NCI-H1436 (cell line): ENCODE data around the gene ACP5.

Source experiments
- DNase-seq: peaks from one replicate; lab custom pipeline; 2025; lab: John Stamatoyannopoulos, UW

ACP5 gene

DNA sequence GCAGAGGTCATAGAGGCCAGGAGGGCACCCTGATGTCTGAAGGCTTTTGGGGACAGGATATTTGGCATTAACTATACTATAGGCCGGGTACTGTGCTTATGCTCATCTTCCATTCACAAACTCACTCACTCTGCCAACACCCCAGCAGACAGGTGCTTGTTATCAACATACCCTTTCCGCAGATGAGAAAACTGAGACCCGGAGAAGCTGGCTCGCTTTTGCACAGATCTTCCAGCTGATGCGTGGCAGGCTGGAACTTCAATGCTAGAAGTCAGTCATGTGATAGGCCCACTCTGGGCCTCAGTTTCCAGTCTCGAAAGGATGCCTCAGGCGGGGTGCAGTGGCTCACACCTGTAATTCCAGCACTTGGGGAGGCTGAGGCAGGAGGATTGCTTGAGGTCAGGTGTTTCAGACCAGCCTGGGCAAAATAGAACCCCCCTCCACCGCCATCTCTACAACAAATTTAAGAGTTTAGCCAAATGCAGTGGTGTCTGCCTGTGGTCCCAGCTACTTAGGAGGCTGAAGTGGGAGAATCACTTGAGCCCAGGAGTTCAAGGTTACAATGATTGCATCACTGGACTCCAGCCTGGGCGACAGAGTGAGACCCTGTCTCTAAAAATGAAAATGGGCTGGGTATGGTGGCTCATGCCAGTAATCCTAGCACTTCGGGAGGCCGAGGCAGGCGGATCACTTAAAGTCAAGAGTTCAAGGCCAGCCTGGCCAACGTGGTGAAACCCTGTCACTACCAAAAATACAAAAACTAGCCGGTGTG lies 29.3 kb downstream of the ACP5 start:
- no peak for DNase-seq

DNA sequence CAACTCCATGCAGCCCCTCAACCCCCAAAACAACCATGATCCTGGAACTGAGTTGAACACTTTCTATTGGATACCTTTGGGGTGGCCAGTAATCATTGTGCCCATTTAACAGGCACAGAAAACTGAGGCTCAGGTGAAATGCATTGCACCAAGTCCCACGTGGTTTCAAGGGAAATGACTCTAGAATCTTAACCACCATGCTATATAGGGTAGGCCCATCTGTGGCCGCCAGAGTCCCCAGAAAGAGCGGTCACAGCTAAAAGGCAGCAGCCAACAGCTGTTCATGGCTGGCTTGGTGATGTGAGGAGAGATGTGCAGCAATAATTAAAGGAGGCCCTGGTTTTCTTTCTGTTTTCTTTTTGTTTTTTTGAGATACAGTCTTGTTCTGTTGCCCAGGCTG lies 36.2 kb downstream of the ACP5 start:
- no peak for DNase-seq

DNA sequence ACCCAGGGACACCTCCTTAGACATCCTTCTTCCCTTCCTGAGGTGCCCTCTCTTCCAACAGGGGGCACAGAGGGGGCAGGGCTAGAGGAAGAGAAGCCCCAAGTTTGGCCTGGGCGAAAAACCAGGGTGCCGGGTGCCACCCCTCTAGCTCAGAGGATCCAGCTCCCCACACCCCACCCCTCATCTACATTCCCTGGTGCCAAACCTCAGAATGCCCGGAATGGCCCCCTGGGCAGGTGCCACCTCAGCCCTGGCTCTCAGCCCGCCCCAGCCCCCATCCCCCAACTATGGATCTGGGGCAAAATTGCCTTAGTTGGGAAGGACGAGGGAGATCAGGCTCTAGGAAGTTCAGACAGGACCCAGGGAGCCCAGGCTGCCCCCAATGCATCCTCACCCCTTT lies 36.8 kb downstream of the ACP5 start:
- DNase-seq, result no peak

DNA sequence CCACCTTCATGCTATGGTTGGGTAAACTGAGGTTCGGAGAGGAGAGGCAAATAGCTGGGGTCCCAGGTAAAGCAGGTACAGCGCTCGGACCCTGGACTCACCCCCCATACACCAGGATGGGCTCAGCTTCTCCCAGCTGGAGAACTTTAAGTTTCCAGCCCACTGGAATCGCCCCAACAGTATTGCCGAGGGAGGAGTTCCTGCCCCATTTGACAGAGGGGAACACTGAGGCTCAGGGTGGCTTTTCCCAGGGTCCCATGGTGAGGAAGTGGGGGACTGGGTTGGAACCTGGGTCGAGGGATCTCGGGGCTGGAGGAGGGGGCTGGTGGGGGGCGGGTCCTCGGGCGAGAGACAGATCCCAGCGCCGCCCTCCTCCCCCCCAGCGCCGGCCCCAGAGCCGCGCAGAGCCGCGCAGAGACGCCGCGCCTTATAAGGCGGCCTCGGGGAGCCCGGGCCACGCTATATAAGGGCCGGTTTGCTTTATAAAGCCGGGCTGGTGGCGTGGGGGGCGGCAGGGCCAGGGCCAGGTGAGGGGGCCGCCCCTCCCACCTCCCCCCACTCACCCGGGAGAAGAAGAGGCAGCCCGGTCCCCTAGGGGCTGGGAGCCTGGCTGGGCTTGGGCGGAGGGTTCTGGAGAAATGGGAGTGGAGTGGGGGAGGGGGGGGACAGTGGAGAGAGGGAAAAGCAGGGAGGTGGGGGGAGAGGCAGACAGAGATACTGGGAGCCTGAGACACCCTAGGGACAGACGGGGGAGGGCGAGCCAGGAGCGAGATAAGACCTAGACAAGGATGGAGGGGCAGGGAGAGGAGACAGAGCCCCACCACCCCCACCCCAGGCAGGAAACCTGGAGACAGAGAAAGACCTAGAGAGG lies 37.7 kb downstream of the ACP5 start:
- no peak for DNase-seq

GRCh38 chr19:11538232-11539036 lies 39.0 kb downstream of the ACP5 start, which contains the start of gene CNN1:
CNN1 (plus strand) TSS chr19:11538851; CDS start chr19:11538928, 77 bp downstream.
- DNase-seq, result no peak

DNA sequence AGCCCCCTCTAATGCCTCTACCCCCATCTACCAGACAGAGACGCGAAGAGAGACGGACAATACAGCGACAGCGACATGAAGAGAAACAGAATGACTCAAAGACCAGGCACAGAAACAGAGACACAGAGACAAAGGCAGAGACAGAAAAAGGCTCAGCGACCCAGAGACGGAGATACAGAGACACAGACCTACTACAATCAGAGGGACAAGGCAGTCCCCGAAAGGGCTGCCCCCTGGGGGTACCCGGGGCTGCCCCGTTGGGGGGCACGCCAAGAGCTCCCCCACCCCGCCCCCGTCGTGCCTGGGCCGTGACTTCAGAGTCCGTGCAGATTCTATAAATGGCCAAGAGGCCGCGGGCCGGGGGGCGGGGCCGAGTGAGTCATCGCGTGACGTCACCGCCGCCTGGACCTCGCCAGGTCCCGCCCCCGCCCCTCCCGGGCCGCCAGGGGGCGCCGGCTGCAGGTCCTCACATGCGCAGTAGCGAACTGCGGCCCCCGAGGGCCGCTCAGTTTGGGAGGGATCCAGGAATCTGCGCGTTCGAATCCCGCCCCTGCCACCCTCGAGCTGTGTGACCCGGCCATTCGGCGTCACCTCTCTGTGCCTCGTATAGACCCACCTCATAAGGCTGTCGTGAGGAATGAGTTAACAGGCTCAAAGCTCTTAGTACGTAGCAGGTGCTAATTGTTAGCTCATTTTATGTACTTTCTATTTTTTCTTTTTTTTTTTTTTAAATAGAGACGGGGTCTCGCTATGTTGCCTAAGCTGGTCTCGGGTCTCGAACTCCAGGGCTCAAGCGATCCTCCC lies 41.5 kb downstream of the ACP5 start:
- peak; percentile 81 for DNase-seq

DNA sequence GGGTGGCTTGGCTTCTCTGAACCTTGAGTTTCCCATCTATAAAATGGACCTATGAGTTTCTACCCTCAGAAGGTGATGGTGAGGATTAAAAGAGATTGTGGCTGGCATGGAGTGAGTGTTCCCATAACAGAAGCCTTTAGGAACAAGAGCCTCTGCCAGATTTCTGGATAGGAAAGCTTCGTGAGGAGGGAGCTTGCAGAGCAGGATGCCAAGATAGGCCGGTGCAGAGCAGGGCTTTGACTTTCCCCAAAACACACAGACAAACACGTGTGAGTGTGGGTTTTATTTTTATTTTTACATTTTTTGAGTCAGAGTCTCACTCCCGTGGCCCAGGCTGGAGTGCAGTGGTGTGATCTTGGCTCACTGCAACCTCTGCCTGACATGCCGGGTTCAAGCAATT lies 42.5 kb downstream of the ACP5 start:
- DNase-seq, result no peak

DNA sequence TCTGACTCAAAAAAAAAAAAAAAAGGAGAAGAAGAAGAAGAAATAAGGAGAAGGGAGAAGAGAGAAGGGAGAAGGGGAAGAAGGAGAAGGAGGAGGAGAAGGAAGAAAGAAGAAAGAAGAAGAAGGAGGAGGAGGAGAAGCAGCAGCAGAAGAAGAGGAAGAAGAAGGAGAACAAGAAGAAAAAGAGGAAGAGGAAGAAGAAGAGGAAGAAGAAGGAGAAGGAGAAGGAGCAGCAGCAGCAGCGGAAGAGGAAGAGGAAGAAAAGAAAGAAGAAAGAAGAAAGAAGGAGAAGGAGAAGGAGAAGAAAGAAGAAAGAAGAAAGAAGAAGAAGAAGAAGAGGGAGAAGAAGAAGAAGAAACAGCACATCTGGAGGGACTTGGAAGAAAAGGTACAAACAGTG lies 42.9 kb downstream of the ACP5 start:
- no peak for DNase-seq

DNA sequence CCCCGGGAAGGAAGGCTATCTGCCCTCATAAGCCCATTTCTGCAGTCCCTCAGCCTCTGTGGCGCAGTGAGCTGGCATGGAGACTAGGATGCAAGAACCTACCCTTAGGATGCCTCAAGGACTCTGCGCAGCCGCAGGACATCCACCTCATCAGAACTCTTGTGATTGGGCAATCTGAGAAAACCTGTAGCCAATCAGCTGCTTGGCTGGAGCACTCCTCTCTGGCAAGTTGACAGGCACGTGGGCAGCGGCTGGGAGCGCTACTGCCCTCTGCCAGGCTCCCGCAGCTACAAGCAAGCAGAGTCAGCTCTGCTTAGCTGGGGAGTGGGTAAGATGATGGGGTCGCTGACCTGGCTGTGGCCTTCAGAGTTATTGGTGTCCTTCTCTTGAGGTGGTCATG lies 47.0 kb downstream of the ACP5 start:
- peak; percentile 92 for DNase-seq

GRCh38 chr19:11528551-11529341 lies 48.7 kb downstream of the ACP5 start, which contains the start of gene ECSIT:
ECSIT (minus strand) TSS chr19:11529134; CDS start chr19:11519170, 9,964 bp downstream.
- peak; percentile 95 for DNase-seq
